ENCODE results near the gene KCNIP2.

GRCh38 chr10:101840741-101841453 is 2.7 kb downstream of the KCNIP2 start:
- TF ChIP-seq EP300 (IDR thresholded peaks at IDR 0.05; ENCODE audit: low read depth) (no peak), CTCF (IDR thresholded peaks at IDR 0.05) (peak; percentile 81 to 93 (median 86)), POLR2A (IDR thresholded peaks at IDR 0.05) (no peak), POLR2AphosphoS5 (IDR thresholded peaks at IDR 0.05) (no peak)
